Fibroblast of lung (primary cell): ENCODE results near the gene SGIP1. TPM values are rescaled to one million over a fixed set of nuclear protein-coding genes. Genes with fewer than 3 reads are reported as not detected.

Source experiments
- DNase-seq, 2 donors: peaks; one replicate each; pipeline versions ENCODE4 v3.0.0 to v3.0.0-alpha.2; 2010; ENCODE audit warnings: low read depth in 2 of 2
- H2AFZ ChIP-seq: 2 replicates; pipeline ENCODE4 v1.5.1; 2012; ENCODE audit warnings: low read length, control low read depth, inconsistent platforms
- H3K27ac ChIP-seq: 2 replicates; pipeline ENCODE4 v1.5.1; 2011; ENCODE audit warnings: low read length, control low read depth; ENCODE audit not compliant: insufficient read depth
- H3K27me3 ChIP-seq: 2 replicates; pipeline ENCODE4 v1.5.1; 2011; ENCODE audit warnings: mild to moderate bottlenecking, low read length; ENCODE audit not compliant: control insufficient read depth, insufficient read depth
- H3K36me3 ChIP-seq: 2 replicates; pipeline ENCODE4 v1.5.1; 2011; ENCODE audit warnings: low read length; ENCODE audit not compliant: control insufficient read depth, insufficient read depth
- H3K4me1 ChIP-seq: 2 replicates; pipeline ENCODE4 v1.5.1; 2011; ENCODE audit warnings: low read length; ENCODE audit not compliant: control insufficient read depth, insufficient read depth; ENCODE audit errors: extremely low read depth
- H3K4me2 ChIP-seq: 2 replicates; pipeline ENCODE4 v1.5.1; 2011; ENCODE audit warnings: low read length, control low read depth; ENCODE audit not compliant: insufficient read depth; ENCODE audit errors: extremely low read depth
- H3K4me3 ChIP-seq, 4 experiments: fragments of 200-600 bp in 1 of 4; sonication (generic) in 1 of 4; replicated peaks in 1 of 4; 2 replicates each; pipeline ENCODE4 v1.5.1; 2011 to 2016; ENCODE audit warnings: low read length in 4 of 4, low read depth in 3 of 4, mild to moderate bottlenecking in 3 of 4, control low read depth in 2 of 4, inconsistent platforms in 1 of 4, mixed read lengths in 1 of 4; ENCODE audit not compliant: insufficient read depth in 1 of 4; ENCODE audit errors: control extremely low read depth in 1 of 4
- H3K79me2 ChIP-seq: 2 replicates; pipeline ENCODE4 v1.5.1; 2012; ENCODE audit warnings: mild to moderate bottlenecking, low read length, inconsistent platforms; ENCODE audit not compliant: control insufficient read depth, insufficient read depth
- H3K9ac ChIP-seq: 2 replicates; pipeline ENCODE4 v1.5.1; 2011; ENCODE audit warnings: mild to moderate bottlenecking, low read length, control low read depth; ENCODE audit not compliant: insufficient read depth
- H3K9me3 ChIP-seq: 2 replicates; pipeline ENCODE4 v1.5.1; 2012; ENCODE audit warnings: low read depth, low read length; ENCODE audit not compliant: control insufficient read depth, insufficient read depth
- H4K20me1 ChIP-seq: 2 replicates; pipeline ENCODE4 v1.5.1; 2011; ENCODE audit warnings: low read length; ENCODE audit not compliant: control insufficient read depth, insufficient read depth; ENCODE audit errors: extremely low read depth
- CTCF ChIP-seq, 2 donors: IDR thresholded peaks in 1 of 2; conservative IDR thresholded peaks in 1 of 2; 1 replicate in 1 of 2; 2 replicates in 1 of 2; pipeline ENCODE4 v1.5.1; 2011 to 2012; ENCODE audit warnings: low read length in 2 of 2, control low read depth in 1 of 2, inconsistent platforms in 1 of 2, low read depth in 1 of 2, mild to moderate bottlenecking in 1 of 2
- EZH2 ChIP-seq: IDR thresholded peaks from 2 replicates; pipeline ENCODE4 v1.5.1; 2012; ENCODE audit warnings: low read length, control low read depth, mild to moderate bottlenecking; ENCODE audit errors: missing control alignments
- polyA plus RNA-seq, 2 donors: library from polyadenylated mRNA; depleted of rRNA in 1 of 2; stranded (reverse) in 1 of 2; unstranded in 1 of 2; fragments of >200 nt; gene quantifications; 2 replicates each; pipeline ENCODE4 v1.2.1, GENCODE V29; 2011 to 2012; ENCODE audit warnings: missing spikeins in 1 of 2
- total RNA-seq: library from RNA; depleted of rRNA; stranded (reverse); fragments of >200 nt; gene quantifications from 2 replicates; pipeline ENCODE4 v1.2.1, GENCODE V29; 2014

Gene SGIP1
- total and polyA plus RNA-seq, 2 donors (not counting 1 experiment from before 2014, with no cell fraction given) = 37.8 to 77.6 TPM

GRCh38 chr1:66571789-66572188 is 37.8 kb downstream of the SGIP1 start:
- Histone ChIP-seq H3K4me2 (no peak overlapping the region), H3K27ac (no peak overlapping the region), H3K79me2 (peaks cover 44% of the 10 kb centered on the region), H3K4me1 (peaks cover 12% of the 10 kb centered on the region), H3K4me3 (no peak overlapping the region), H3K9ac (no peak overlapping the region), H3K36me3 (no peaks in the 10 kb centered on the region), H3K27me3 (no peaks in the 10 kb centered on the region), H4K20me1 (no peaks in the 10 kb centered on the region), H3K9me3 (no peaks in the 10 kb centered on the region), H2AFZ (no peak overlapping the region)
- peak in 1 of 2 donors; percentile 75 for DNase-seq
- TF ChIP-seq CTCF (conservative IDR thresholded peaks at IDR 0.05 in 1 of 2, IDR thresholded peaks at IDR 0.05 in 1 of 2; ENCODE audit: low read depth in 1 of 2, low read length in 2 of 2) (no peak), EZH2 (no peak)

- H3K4me1 ChIP-seq = peaks cover 13% of the 10 kb centered on the region
- H3K9me3 ChIP-seq = no peaks in the 10 kb centered on the region
- no peak overlapping the region for H3K4me3 ChIP-seq
- H3K27ac ChIP-seq = peak overlapping the region; percentile 23
- H4K20me1 ChIP-seq = no peaks in the 10 kb centered on the region
- peak; percentile 84 to 94 for DNase-seq
- no peak for TF ChIP-seq EZH2
- no peak for TF ChIP-seq CTCF (conservative IDR thresholded peaks at IDR 0.05 in 1 of 2, IDR thresholded peaks at IDR 0.05 in 1 of 2; ENCODE audit: low read depth in 1 of 2, low read length in 2 of 2)
- H3K79me2 ChIP-seq = peaks cover 30% of the 10 kb centered on the region
- H3K9ac ChIP-seq = no peak overlapping the region
- H2AFZ ChIP-seq = no peak overlapping the region
- H3K36me3 ChIP-seq = no peaks in the 10 kb centered on the region
- peak overlapping the region; percentile 25 for H3K4me2 ChIP-seq
- H3K27me3 ChIP-seq = no peaks in the 10 kb centered on the region
Observed at GRCh38 chr1:66575739-66576138, 41.8 kb downstream of the SGIP1 start.

GRCh38 chr1:66576645-66577044 is 42.7 kb downstream of the SGIP1 start:
- Histone ChIP-seq H3K27ac (no peak overlapping the region), H3K27me3 (no peaks in the 10 kb centered on the region), H3K36me3 (no peaks in the 10 kb centered on the region), H4K20me1 (no peaks in the 10 kb centered on the region), H3K9me3 (no peaks in the 10 kb centered on the region), H3K4me2 (peak overlapping the region; percentile 5), H3K79me2 (peaks cover 26% of the 10 kb centered on the region), H3K4me3 (no peak overlapping the region), H2AFZ (no peak overlapping the region), H3K9ac (no peak overlapping the region), H3K4me1 (peaks cover 9% of the 10 kb centered on the region)
- no peak for TF ChIP-seq CTCF (conservative IDR thresholded peaks at IDR 0.05 in 1 of 2, IDR thresholded peaks at IDR 0.05 in 1 of 2; ENCODE audit: low read depth in 1 of 2, low read length in 2 of 2)
- no peak for TF ChIP-seq EZH2
- peak; percentile 31 to 61 for DNase-seq
